ENCODE measurements around the gene SGK2. TPM values are rescaled to one million over a fixed set of nuclear protein-coding genes. Genes with fewer than 3 reads are reported as not detected.

Gene SGK2
- polyA plus RNA-seq, 1 donor, result 0.90 TPM

GRCh38 chr20:43536041-43536816, 22.6 kb upstream of the SGK2 start:
- DNase-seq, result no peak

GRCh38 chr20:43536817-43537440, 21.9 kb upstream of the SGK2 start:
- DNase-seq, result no peak

DNA sequence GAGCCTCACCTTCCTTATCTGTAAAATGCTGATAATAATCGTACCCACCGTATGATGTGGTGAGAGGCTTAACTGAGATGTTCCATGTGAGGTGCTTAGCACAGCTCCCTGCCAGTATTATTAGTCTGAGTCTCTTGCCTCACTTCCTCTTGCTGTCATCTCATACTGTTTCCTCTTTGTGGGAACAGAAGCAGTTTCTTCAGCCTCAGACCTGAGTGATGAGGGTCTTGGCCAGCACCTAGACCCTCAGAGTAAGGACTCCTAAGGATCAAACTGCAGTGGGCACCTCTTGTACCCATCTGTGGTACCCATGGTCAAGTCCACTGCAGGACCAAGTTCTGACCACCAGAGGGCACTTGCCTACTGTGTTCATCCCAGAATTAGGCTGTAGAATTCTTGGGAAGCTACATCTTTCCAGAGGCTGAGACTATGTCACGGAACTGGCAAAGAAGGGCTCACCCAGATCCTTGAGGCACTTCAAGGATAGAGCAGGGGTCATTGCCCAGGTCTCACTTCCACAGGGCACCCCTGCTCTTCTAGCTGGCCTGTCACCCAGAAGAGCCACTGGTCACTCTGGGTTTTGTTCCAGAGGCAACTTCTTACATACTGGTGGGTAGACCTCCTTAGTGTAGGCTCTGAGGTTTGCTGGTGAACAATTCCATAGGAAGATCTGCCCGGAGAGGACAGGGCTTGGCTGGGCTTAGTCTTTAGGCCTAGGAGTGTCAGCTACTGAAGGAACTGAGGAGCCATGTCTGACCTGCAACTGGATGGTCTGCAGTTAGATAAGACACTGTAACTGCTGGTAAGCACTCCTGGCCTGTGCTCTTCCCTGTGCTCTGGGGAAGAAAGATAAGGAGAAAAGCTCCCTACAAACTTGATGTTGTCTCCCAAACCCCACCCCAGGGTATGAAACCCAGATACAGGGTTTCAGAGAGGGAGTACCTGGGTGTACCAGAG, 20.6 kb upstream of the SGK2 start:
- DNase-seq, result peak; percentile 43

DNA sequence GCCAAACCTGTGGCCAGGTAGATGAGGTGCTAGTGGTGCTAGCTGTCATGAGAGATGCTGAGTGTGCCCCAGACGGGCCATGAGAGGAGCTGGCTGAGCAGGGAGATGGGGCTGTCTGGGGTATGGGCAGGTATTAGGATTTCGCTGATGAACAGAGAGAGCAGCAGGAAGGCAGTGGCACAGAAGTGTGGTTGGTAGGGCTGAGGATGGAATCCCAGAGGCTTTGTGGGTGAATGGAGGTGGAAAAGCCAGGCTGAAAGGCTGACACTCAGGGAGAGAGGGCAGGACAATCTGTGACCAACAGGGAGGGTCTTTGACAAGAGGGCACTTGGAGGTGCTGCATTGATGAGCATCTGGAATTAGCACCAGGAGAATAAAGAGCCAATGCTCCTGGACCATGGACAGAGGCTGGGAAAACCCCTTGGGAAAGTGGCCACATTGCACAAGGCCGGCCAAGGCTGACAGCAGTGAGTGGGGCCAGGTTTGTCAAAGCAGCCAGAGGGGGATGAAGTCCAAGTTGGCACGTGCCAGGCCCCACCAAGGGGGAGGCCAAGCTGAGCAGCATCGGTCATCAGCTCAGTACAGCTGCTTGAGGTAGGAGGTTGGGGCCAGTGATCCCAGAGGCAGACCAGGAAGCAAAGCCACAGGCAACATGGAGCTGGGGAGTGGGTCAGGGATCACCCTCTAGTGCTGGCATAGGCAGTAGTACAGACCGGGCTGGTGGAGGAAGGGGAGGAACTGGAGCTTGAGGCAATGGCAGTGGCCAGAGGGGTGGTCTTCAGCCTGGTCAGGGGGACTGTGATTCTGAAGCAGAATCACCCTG, 19.7 kb upstream of the SGK2 start:
- DNase-seq, result no peak

GRCh38 chr20:43539975-43540672, 18.7 kb upstream of the SGK2 start:
- no peak for DNase-seq

- DNase-seq, result no peak
These were observed 18.2 kb upstream of the SGK2 start for GRCh38 chr20:43540673-43541060.

- DNase-seq, result no peak
These were observed 17.6 kb upstream of the SGK2 start for GRCh38 chr20:43541214-43541613.

- DNase-seq, result no peak
These were observed 16.7 kb upstream of the SGK2 start for GRCh38 chr20:43542161-43542560.

- DNase-seq, result no peak
These were observed 16.2 kb upstream of the SGK2 start for GRCh38 chr20:43542674-43543073.

DNA sequence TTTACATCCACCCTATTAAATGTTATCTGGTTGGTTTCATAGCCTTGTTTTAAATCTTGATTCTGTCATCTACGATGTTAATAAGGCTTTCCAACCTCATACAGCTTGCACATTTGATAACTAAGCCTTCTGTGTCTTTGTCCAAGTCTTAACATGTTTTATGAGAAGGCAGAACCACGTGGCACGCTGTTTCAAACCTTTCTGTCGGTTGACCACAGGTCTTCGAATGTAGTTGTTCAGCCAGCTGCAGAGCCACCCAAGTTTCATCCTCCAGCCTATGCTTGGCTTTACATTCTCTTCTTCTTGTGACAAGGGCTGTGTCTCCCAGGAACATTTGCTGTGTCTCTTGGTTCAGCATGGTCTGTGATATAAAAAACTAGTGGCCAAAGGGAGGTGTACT, 15.7 kb upstream of the SGK2 start:
- no peak for DNase-seq

- DNase-seq, result no peak
These were observed 14.3 kb upstream of the SGK2 start for GRCh38 chr20:43544501-43544900.

- no peak for DNase-seq
These were observed 12.8 kb upstream of the SGK2 start for GRCh38 chr20:43545837-43546578.

DNA sequence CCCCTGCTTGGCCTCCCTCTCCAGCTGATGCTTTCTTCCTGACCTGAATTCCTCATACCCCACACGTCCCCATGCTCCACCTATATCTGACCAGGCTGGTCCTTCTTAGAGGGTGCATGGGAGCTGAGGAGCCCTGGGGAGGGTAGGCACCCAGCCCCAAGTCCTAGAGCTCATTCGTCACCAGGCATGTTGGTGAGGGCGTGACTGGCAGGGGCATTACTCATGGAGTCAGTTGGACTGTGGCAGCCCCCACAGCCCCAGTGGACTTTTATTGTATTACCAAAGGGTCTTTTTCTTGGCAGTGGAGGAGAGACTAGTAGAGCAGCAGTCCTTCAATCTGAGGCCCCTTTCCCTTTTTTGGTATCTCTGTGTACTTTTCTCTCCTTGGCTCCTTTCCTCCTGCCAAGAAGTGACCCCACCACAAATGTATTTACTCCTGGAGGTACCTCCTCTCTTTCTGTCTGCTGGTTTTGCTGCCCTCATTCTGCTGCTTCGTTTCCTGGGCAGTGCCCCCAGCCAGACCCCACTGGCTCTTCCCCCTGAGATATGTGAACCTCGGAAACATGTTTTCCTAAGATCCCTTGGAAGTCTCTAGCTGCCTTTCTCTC, 10.4 kb upstream of the SGK2 start:
- DNase-seq, result no peak

- DNase-seq, result no peak
These were observed 9.3 kb upstream of the SGK2 start for GRCh38 chr20:43549416-43550065.

GRCh38 chr20:43550456-43550855, 8.4 kb upstream of the SGK2 start:
- DNase-seq, result no peak

DNA sequence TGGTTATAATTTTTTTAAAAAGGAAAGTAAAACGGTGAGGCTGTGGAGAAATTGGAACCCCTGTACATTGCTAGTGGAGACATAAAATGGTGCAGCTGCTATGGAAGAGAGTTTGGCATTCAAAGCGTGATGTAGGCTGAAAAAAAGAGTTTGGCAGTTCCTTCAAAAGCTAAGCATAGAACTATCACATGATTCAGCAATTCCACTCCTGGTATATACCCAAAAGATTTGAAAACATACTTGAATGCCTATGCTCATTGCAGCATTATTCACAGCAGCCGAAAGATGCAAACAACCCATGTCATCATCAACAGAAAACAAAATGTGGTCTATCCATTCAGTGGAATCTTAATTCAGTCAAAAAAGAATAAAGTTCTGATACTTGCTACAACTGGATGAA, 4.5 kb upstream of the SGK2 start:
- DNase-seq, result no peak

DNA sequence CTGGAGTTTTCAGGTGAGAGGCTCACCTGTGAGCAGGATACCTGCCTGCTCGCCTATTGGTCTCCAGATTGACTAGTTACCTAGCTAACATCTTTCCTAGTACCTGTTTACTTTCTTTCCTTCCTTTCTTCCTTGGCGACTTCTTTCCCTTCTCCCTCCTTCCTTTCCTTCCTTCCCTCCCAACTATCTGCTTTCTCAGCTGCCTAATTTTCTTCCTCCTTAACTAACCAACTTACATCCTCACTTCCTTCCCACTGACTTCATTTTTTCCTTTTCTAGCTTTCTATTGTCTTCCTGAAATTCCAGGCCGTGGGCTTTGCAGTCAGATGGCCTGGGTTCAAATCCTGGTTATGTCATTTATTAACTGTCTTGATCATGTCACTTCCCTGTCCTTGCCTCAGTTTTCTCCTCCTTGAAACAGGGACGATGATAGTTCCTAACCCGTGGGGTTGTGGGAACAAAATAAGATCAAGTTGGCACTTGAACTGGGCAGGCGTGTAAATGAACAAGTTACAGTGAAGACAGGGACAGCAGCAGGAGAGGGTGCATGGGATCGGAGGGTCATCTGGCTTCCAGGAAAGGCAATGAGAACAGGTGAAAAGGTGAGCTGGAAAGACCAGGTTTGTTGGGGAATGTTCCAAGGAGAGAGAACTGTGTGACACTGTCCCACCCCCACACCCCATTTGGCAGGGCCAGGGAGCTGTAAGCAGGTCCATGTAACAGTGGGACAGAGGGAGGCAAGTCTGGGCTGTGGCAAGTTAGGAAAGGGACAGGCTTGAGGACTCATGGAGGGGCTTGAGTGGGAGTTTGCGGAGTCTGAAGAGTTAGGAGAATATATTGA, 540 bp downstream of the SGK2 start:
- DNase-seq, result no peak

DNA sequence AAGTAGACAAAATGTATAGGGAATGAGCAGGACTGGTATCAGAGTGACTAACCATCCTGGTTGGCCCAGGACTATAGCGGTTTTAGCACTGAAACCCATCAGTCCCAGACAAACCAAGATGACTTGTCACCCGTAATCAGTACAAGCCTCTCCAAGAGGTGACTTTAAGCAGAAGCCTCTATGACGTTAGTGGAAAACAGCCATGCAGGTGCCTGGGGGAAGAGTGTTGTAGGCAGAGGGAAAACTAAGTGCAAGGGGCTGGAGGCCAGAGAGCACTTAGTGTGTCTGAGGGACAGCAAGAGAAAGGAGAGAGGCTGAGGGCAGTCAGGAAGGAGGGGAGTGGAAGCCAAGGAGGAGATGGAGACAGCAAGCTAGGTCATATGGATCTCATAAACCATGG, 2.1 kb downstream of the SGK2 start:
- DNase-seq, result no peak

DNA sequence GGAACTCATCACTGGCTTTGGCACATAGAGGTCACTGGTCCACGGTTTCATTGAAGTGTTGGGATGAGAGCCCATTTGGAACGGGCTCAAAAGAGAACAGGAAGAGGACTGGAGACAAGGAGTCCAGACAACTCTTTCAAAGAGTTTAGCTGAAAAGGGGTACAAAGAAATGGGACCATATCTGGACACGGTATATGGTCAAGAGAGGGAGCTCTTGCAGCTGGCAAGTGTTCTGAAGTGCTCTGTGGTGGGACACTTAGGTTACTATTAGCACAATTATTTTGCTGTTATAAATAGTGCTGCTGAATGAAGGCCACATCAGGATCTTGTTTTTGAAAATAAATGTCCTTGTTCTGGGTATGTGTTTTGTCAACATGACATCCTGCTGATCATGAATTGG, 4.6 kb downstream of the SGK2 start:
- DNase-seq, result no peak

Data from hindlimb muscle (tissue), 1 donor.